GM18511 (cell line): Measurements from ENCODE around the gene CFAP157.

Experiments used
- ATAC-seq: cut with Tn5 transposase; IDR thresholded peaks from one replicate; pipeline ENCODE4 v1.9.1; 2021; ENCODE audit warnings: mild to moderate bottlenecking, moderate library complexity; ENCODE audit not compliant: unreplicated experiment

Gene CFAP157

DNA sequence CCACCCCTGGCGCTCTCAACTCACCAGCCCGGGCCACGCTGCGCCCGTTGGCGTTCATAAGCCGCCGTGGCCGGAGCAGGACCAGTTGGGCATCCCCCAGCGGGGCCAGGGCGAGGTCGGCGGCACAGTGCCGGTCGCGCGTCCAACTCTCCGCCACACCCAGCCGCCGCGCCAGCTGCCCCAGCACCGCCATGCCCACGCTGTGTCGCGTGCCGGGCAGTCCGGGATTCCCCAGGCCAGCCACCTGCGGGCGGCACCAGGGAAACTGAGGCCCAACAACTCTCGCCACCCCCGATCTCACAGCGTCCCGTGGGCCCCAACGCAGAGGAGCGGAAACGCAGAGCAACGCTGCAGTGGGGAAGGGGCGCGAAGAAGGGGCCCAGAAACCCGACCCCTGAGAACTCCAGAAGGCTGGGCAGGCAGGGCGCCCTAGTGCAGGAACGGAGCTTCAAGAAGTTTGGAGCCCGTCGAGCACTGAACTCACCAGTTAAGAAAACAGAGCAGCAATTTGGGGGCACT lies 8.2 kb downstream of the CFAP157 start:
- peak; percentile 11 for ATAC-seq

DNA sequence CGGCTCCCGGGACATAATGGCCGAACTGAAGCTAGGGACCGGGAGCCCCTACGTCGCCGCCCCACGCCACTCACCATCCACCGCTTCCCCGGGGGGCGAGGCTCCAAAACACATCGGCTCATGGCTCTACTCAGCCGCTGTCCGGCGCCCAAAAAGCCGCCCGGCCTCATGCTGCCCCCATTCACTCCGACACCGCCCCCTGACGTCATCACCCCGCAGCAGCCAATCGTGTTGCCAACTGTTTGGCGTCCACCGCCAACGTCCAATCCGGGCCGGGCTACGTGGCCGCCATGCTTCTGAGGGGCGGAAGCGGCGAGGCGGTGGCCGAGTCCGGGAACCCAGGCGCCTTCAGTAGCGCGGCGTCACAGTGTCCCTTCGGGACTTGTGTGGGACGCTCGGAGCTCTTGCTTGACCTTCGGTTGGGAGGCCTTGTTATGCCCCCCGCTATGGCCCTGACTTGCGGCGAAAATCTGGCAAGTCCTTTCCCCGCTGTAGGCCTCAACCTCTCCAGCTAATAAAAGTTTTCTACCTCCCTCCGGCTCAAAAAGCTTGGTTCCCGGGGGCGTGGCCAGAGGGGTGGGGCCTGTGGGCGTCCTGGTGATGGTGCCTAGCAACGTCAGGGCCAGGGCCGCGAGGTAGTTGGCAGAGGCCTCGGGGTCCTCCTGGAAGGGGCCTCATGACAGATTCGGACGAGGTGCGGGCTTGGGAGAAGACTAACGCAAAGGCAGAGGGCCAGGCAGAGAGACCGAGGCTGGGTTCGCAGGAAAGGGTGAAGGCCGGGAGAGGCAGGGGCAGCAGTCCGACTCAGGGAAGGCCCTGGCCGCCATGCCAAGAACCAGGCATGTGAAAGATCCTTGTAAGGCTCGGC lies 8.9 kb downstream of the CFAP157 start, which contains the start of the genes PTRH1 and TTC16:
Gene PTRH1 (minus strand): TSS at position 194 of the 868 bp plus-strand sequence. CDS start 24 bp downstream, at position 170.
Gene TTC16 (plus strand): TSS at position 610 of the 868 bp plus-strand sequence. CDS start 67 bp downstream, at position 677.
- ATAC-seq, result peak; percentile 94

DNA sequence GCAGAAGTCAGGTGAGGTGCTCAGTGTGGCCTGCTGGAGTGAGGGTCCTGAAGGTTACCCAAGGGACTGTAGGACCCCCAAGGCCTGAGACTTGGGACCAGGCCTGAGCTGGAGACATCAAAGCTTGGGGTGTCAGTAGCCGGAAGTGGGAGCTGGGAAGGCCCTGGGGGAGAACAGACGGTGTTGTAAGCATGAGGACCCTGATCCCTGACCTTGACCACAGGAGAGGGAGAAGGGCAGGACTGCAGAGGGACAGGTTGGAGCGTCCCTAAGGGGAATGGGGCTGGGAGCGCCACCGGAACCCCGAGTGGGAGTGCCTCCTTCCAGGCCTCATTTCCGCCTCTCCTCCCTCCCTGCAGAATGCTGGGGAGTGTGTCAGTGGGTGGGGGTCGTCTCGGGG lies 9.6 kb downstream of the CFAP157 start:
- ATAC-seq, result no peak

DNA sequence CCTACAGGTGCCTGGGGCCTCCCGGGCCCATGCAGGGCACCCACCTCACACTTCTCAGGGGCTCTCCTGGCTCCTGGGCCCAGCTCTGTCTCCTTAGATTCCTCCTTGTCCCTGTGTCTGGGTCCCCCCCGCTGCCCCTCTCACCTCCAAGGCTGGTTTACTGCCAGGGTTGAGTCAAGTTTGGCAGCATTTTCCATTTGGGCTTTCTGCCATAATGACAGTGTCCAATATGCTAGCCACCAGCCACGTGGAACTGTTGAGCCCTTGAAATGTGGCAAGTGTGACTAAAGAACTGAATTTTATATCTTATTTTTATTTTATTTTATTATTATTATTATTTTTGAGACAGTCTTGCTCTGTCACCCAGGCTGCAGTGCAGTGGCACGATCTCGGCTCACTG lies 11.0 kb downstream of the CFAP157 start:
- ATAC-seq, result no peak

DNA sequence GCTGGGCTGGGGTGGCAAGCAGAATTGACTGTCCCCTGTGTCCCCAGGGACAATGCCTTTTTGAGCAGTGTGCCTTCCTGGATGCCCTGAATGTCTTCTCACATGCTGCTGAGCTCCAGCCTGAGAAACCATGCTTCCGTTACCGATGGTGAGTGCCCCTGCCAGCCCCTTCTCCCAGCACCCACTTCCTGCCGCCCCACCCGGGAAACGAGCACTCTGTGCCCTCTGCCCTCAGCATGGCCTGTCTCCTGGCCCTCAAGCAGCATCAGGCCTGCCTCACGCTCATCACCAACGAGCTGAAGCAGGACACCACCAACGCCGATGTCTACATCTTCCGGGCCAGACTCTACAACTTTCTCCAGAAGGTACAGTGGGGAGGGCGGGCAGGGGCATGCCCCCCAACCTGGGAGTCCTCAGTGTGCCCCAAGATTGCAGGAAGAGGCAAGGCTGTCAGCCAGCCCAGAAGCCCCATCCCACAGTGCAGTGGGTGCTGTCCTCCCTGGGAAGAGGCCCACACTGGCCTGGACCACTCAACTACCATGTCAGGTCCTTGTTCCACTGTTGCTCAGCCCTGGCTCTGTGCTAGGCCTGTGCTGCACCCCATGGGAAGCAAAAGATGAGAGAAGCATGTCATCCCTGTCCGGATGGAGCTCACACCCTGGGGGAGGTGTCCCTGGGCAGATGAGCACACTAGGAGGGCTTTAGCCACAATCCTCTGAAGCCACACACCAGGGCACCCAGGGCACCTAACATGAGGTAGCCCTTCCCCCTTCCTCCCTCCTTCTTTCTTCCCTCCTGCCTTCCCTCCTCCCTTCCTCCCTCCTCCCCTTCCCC lies 13.5 kb downstream of the CFAP157 start:
- ATAC-seq, result no peak

DNA sequence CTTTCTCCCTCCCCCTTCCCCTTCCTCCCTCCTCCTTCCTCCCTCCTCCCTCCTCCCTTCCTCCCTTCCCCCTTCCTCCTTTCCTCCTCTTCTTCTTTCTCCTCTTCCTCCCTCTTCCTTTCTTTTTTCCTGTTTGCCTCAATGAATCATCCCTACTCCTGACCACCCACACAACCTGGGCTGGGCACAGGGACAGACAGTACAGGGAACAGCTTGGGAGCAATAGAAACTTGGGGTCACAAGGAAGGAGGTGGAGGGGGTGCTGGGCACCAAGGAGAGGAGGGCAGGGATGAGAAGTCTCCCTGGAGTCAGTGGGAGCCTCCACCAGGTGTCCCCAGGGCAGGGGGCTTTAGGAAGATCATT lies 14.1 kb downstream of the CFAP157 start:
- ATAC-seq, result no peak

DNA sequence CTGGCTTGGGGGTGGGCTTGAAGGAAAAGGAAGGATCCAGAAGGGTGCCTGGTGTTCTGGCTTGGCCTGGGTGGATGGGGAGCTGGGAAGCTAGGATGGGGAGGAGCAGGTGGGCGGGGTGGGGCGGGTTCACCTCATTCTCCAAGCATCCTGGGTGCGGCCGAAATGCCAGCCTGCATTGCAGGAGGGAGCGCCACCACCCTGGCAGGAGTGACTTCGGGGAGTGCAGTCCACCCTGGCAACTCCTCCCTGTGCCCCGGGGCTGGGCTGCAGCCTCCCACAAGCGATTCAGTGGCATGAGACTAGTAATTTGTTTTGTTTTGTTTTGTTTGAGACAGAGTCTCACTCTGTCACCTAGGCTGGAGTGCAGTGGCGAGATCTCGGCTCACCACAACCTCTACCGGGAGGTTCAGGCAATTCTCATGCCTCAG lies 14.6 kb downstream of the CFAP157 start:
- no peak for ATAC-seq

DNA sequence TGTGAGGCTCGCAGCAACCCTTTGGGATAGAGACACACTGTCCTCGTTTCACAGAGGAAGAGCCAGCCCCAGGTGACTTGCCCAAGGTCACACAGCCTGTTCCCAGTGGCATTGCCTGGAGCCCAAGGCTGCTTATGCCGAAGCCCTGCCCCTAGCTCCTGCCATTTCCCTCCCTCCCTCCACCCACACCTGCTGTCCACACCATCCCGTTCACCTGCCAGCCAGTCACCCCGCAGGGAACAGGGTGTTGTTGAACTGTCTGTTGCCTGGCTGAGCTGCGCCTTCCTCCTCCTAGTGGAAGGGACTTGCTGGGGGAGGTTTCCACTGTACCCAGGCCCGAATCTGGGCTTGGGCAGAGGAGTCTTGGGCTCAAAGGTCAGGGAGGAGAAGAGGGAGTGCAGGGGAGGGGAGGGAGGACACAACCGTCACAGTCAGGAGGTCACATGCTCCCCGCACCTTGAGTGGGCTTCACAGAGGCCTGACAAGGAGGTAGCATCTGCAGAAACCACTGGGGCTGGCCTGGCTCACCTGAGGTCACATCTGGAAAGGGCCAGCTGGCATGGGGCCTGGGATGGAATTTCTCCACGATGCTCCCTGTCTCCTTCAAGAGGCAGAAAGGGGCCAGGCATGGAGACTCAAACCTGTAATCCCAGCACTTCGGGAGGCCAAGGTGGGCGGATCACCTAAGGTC lies 15.4 kb downstream of the CFAP157 start:
- ATAC-seq, result no peak

DNA sequence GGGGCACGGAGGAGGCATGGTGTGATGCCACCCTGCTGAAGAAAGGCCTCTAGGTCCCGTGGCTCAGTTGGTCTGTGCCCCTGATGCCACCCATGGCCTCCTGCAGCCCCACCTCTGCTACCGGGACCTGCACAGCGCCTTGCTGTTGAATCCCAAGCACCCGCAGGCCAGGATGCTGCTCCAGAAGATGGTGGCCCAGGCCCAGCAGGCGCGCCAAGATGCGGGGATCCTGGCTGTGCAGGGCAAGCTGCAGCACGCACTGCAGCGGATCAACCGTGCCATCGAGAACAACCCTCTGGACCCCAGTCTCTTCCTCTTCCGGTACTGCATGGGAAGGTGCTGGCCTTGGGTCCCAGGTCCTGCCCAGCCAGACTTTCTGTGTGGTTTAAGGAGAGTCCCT lies 16.2 kb downstream of the CFAP157 start:
- ATAC-seq, result no peak

DNA sequence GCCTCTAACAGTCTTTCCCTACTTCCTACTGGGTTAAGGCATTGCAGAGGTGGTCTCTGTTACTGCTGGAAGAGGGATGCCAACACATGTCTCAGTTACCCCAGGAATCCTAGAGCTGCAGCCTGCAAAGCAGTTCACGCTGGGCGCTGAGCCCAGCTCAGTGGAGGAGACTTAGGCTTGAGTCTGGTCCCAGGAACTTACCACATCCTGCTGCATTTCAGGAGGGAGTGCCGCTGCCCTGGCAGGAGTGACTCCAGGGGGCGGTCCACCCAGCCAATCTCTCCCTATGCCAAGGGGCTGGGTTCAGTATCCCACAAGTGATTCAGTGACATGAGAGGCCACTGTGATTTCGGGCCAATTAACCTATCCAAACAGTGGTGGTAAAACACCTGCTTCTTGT lies 16.7 kb downstream of the CFAP157 start:
- no peak for ATAC-seq

DNA sequence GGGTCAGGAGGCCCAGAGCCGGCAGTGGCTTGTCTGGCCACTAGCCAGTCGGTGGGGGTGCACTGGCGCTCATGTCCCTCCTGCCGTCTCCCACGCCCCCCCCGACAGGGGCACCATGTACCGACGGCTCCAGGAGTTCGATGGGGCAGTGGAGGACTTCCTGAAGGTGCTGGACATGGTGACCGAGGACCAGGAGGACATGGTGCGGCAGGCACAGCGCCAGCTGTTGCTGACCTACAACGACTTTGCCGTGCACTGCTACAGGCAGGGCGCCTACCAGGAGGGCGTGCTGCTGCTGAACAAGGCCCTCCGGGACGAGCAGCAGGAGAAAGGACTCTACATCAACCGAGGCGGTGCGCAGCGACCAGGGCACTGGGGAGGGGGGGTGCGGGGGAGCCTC lies 17.2 kb downstream of the CFAP157 start:
- no peak for ATAC-seq

DNA sequence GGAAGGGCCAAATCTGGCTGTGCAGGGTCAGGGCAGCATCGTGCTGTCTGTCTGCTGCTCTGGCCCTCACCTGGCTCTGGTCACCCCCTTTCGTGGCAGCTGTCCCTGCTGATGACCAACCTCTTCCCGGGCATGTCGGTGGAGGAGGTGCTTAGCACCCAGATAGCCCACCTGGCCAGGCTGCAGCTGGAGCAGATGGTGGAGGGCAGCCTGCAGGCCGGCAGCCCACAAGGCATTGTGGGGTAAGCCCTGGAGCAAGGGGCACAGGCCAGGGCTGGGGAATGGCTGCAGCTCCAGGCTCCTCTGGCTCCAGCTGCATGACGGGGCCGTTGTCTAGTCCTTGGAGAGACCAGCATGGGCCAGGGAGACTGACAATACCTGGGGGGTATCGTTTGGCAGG lies 20.1 kb downstream of the CFAP157 start:
- ATAC-seq, result no peak

DNA sequence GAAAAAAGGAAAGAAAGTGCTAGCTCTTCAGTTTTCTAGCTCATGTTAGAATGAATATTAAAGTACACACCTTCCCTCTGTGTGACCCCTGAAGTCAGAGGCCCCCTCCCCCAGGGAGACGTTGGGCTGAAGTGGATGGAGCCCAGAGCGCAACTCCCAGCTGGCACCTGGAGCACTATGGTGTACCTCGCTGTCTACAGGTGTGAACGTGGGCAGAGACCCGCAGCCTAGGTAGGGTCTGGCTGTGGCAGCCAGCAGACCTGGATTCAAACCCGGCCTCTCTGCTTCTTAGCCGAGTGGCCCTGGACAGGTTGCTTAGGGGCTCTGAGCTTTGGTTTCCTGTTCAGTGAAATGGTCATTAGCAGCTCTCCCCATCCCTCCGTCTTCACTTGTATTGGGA lies 22.0 kb downstream of the CFAP157 start:
- ATAC-seq, result no peak

DNA sequence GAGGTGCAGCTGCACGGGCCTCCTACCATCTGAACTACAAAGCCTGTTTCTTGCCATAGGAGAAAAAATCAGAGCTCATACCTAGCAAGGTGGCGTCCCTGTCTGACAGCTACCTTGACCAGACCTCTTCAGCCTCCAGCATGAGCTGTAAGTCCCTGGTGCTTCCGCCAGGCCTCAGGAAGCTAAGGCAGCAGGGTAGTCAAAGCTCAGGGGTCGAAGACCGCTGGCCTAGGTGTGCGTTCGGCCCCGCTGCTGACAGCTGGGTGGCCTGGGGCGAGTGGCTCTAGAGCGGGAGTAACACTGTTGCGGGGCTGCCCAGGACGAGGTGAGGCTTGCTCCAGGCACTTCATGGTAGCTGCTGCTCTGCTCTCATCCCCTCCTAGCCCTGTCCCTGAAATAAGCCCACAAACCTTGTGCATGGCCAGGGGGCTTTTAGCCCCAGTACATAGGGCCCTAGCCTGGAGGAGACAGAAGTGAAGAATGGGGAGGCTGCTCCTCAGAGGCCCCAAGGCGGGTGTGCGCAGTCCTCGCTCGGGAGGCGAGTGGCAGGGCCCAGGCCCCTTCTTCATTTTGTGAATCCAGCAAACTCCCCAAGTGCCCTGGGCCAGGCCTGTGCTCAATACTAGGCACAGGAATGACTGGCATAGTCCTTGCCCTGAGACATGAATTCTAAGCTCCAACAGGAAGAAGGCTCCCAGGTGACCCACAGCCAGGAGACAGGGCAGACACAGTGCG lies 22.9 kb downstream of the CFAP157 start:
- no peak for ATAC-seq

DNA sequence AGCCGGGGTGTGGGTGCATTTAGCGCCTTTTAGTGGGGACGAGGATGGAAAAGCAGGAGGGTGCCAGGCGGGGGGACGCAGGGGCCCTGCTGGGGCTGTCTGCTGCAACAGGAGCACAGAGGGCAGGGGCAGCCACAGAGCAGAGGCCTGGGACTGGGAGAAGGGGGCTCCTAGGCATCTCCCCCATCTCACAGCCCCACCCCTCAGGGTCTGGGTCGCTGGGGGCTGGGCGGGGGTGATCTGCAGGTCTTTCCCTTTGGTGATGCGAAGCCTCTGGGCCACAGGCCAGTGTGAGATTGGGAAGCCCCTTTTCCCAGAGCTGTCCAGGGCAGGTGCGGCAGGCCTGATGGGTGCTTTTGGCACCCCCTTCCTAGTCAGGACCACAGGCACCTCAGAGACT lies 23.5 kb downstream of the CFAP157 start:
- no peak for ATAC-seq

DNA sequence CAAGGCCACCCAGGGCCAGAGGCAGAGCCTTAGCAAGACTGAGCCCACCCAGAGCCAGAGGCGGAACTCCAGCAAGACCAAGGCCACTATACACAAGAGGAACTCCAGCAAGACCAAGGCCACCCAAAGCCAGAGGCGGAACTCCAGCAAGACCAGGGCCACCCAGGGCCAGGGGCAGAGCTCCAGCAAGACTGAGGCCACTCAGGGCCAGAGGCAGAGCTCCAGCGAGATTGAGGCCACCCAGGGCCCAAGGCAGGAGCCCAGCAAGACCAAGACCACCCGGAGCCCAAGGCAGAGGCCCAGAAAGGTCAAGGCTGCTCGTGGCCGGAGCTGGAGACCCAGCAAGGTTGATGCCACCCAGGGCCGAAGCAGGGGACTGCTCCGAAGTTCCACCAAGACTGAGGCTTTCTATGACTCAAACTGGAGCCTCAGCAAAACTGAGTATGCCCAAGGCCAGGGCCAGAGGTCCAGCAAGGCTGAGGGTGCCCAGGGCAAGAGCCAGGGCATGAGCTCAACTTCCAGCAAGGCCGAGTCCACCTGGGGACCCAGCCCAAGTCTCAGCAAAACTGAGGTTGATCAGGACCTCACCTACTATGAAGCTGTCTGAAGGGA lies 24.1 kb downstream of the CFAP157 start:
- no peak for ATAC-seq

DNA sequence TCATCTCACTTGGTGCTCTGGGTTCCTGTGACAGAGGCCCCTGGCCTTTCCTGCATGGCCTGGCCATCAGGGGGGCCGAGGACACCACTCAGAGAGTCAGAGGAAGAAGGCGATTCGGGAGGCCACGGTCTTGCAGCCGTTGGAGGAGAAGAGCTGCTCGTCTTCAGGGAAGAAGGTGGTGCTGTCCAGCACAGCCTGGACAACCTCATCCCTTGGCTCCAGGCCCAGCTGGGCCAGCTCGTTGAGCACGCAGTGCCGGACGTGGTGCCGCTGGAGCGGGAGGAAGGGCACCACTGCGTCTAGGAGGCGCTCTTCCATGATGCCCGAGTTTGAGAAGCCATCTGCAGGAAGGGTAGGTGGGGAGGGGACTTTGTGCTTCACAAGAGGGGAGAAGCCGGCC lies 25.1 kb downstream of the CFAP157 start:
- no peak for ATAC-seq

DNA sequence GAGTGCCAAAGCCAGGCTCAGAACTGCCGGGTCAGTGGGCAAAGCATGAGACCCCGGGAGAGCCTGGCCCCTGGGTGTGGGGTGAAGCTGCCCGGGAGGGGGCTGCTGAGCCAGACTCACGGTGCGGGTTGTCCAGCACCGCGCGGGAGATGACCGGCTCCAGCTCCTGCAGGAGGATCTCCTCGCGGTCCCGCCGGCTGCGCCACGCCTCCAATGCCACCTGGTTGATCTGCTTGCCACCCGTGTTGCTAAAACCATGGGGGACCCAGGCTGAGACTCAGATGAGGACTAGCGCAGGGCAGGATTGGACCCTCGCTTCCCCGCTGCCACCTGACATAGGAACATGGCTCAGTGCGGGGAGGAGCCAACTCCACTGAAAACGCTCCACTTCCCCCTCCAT lies 25.7 kb downstream of the CFAP157 start:
- ATAC-seq, result no peak

DNA sequence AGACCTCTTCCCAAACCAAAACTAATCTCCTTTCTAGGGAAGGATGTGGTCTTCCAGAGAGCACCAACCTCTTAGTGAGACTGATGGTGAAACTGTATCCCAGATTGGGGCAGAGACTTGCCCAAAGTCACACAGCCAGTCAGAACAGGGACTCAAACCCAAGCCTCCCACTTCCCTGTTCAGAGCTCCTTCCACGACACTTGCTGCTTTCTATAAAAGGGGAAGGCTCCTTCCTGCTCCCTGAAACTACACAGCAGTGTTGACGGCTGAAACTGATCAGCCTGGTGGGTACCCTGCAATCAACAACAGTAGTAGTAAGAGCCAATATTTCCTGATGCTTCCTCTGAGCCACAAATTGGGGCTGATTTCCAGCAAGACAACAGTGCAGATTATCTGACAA lies 26.8 kb downstream of the CFAP157 start:
- ATAC-seq, result no peak

DNA sequence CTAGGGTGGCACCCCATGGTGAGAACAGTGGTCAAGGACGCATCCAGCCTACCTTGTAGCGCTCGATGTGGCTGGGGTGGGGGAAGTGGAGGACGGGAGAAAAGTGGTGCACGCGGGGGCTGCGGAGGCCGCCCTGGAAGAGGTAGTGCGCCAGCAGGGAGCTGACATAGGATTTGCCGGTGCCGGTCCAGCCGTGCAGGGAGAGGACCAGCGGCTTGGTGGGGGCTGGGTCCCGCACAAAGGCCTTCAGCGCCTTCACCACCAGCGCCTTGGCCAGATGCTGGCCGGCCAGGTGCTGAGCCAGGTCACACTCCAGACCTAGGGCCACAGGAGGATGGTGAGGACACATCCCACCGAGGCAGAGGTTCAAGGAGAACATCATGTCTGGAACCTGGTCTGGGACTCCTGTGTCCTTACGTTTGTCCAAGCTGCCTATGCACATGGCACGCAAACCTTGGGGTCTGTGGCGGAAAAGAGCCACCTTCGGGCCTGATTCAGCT lies 27.5 kb downstream of the CFAP157 start:
- ATAC-seq, result no peak
